NCI-H2081 (cell line): ENCODE results near the gene CYP2C18.
"Not testable (repeated sequence)": the region's sequence is repeated elsewhere in the genome, so short reads cannot be mapped to it uniquely, and the experiment has no call there.

ENCODE experiments used
- DNase-seq, 2 experiments: peaks; one replicate each; lab custom pipeline; 2025; lab: John Stamatoyannopoulos, UW

The CYP2C18 gene

GRCh38 chr10:94683214-94684054, at the start of gene CYP2C18:
CYP2C18 (plus strand) TSS chr10:94683729; CDS start chr10:94683820, 91 bp downstream.
- DNase-seq = no peak

GRCh38 chr10:94638097-94638496, 45.4 kb upstream of the CYP2C18 start:
- DNase-seq = not testable (repeated sequence)

GRCh38 chr10:94639902-94640301, 43.6 kb upstream of the CYP2C18 start:
- no peak for DNase-seq

GRCh38 chr10:94640562-94640961, 43.0 kb upstream of the CYP2C18 start:
- DNase-seq = no peak

GRCh38 chr10:94641480-94641879, 42.0 kb upstream of the CYP2C18 start:
- no peak for DNase-seq

GRCh38 chr10:94644352-94644751, 39.2 kb upstream of the CYP2C18 start:
- DNase-seq = no peak

- DNase-seq = no peak
Observed at GRCh38 chr10:94645285-94645684, 38.2 kb upstream of the CYP2C18 start.

GRCh38 chr10:94655201-94655600, 28.3 kb upstream of the CYP2C18 start:
- not testable (repeated sequence) for DNase-seq

- DNase-seq = not testable (repeated sequence)
Observed at GRCh38 chr10:94663061-94663460, 20.5 kb upstream of the CYP2C18 start.

- no peak for DNase-seq
Observed at GRCh38 chr10:94666391-94667102, 17.0 kb upstream of the CYP2C18 start.

- no peak for DNase-seq
Observed at GRCh38 chr10:94673614-94674321, 9.8 kb upstream of the CYP2C18 start.

- DNase-seq = no peak
Observed at GRCh38 chr10:94676496-94676895, 7.0 kb upstream of the CYP2C18 start.

GRCh38 chr10:94677691-94678090, 5.8 kb upstream of the CYP2C18 start:
- DNase-seq = no peak

- DNase-seq = no peak
Observed at GRCh38 chr10:94678475-94678874, 5.1 kb upstream of the CYP2C18 start.

- no peak for DNase-seq
Observed at GRCh38 chr10:94680544-94680943, 3.0 kb upstream of the CYP2C18 start.

GRCh38 chr10:94682636-94683035, 893 bp upstream of the CYP2C18 start:
- not testable (repeated sequence) for DNase-seq

- DNase-seq = no peak
Observed at GRCh38 chr10:94687625-94688248, 4.2 kb downstream of the CYP2C18 start.

GRCh38 chr10:94706089-94706488, 22.6 kb downstream of the CYP2C18 start:
- no peak for DNase-seq

GRCh38 chr10:94710578-94710977, 27.0 kb downstream of the CYP2C18 start:
- no peak for DNase-seq

GRCh38 chr10:94725871-94726270, 42.3 kb downstream of the CYP2C18 start:
- DNase-seq = no peak

GRCh38 chr10:94735197-94735596, 51.7 kb downstream of the CYP2C18 start:
- no peak for DNase-seq

- DNase-seq = no peak
Observed at GRCh38 chr10:94738588-94738987, 55.1 kb downstream of the CYP2C18 start.
